SK-N-SH treated with all-trans-retinoic acid at 6 μM for 48 hours (cell line): ENCODE data around the gene ESR2.

Source experiments
- ATAC-seq: fragments of 200-7000 bp; cut with Tn5 transposase; 3 replicates; pipeline ENCODE4 v1.9.1; 2020; ENCODE audit warnings: mild to moderate bottlenecking, moderate library complexity
- ARNTL ChIP-seq: fragments of 450-650 bp; formaldehyde crosslinking; IDR thresholded peaks from 2 replicates; pipeline ENCODE4 v1.5.0; 2020; ENCODE audit warnings: low read depth, mild to moderate bottlenecking, moderate library complexity, borderline replicate concordance
- BACH2 ChIP-seq: fragments of 250-450 bp; sonication (Bioruptor Pico); IDR thresholded peaks from 2 replicates; pipeline ENCODE4 v1.9.0; 2021; ENCODE audit warnings: mild to moderate bottlenecking, borderline replicate concordance
- CSDC2 ChIP-seq: fragments of 250-450 bp; sonication (Bioruptor Pico); IDR thresholded peaks from 2 replicates; pipeline ENCODE4 v1.5.0; 2020; ENCODE audit warnings: mild to moderate bottlenecking, moderate library complexity
- ESRRG ChIP-seq: fragments of 250-450 bp; sonication (Bioruptor Pico); IDR thresholded peaks from 2 replicates; pipeline ENCODE4 v1.6.1; 2021; ENCODE audit warnings: mild to moderate bottlenecking
- GLIS3 ChIP-seq: fragments of 250-450 bp; sonication (Bioruptor Pico); IDR thresholded peaks from 2 replicates; pipeline ENCODE4 v1.5.0; 2020; ENCODE audit warnings: mild to moderate bottlenecking, moderate library complexity
- ISL1 ChIP-seq: fragments of 250-450 bp; sonication (Bioruptor Pico); IDR thresholded peaks from 2 replicates; pipeline ENCODE4 v2.1.2; 2022; ENCODE audit warnings: mild to moderate bottlenecking, moderate library complexity
- OSR1 ChIP-seq: fragments of 250-450 bp; sonication (Bioruptor Pico); IDR thresholded peaks from 2 replicates; pipeline ENCODE4 v1.8.0; 2022; ENCODE audit warnings: moderate library complexity, mild to moderate bottlenecking, inconsistent platforms
- PATZ1 ChIP-seq: fragments of 250-450 bp; sonication (Bioruptor Pico); IDR thresholded peaks from 2 replicates; pipeline ENCODE4 v1.8.0; 2020; ENCODE audit warnings: mild to moderate bottlenecking, moderate library complexity, borderline replicate concordance
- PPARA ChIP-seq: fragments of 250-450 bp; sonication (Bioruptor Pico); IDR thresholded peaks from 2 replicates; pipeline ENCODE4 v1.5.0; 2020; ENCODE audit warnings: mild to moderate bottlenecking, borderline replicate concordance
- RARB ChIP-seq: fragments of 250-450 bp; sonication (Bioruptor Pico); IDR thresholded peaks from 2 replicates; pipeline ENCODE4 v1.8.0; 2021; ENCODE audit warnings: mild to moderate bottlenecking, moderate library complexity
- SNAI2 ChIP-seq: fragments of 250-450 bp; sonication (Bioruptor Pico); IDR thresholded peaks from 2 replicates; pipeline ENCODE4 v1.5.0; 2020; ENCODE audit warnings: mild to moderate bottlenecking, moderate library complexity
- TCF4 ChIP-seq: fragments of 250-450 bp; sonication (Bioruptor Pico); IDR thresholded peaks from 2 replicates; pipeline ENCODE4 v1.8.0; 2021; ENCODE audit warnings: mild to moderate bottlenecking, moderate library complexity, borderline replicate concordance
- TOX ChIP-seq: fragments of 250-450 bp; sonication (Bioruptor Pico); IDR thresholded peaks from 2 replicates; pipeline ENCODE4 v1.8.0; 2021; ENCODE audit warnings: mild to moderate bottlenecking, moderate library complexity, borderline replicate concordance
- TSHZ2 ChIP-seq: fragments of 250-450 bp; sonication (Bioruptor Pico); IDR thresholded peaks from 2 replicates; pipeline ENCODE4 v1.5.0; 2020; ENCODE audit warnings: mild to moderate bottlenecking, moderate library complexity
- ZC3H10 ChIP-seq: fragments of 250-450 bp; sonication (Bioruptor Pico); IDR thresholded peaks from 2 replicates; pipeline ENCODE4 v1.5.1; 2021; ENCODE audit warnings: mild to moderate bottlenecking, moderate library complexity
- ZFP3 ChIP-seq: fragments of 250-450 bp; sonication (Bioruptor Pico); IDR thresholded peaks from 2 replicates; pipeline ENCODE4 v1.5.0; 2020; ENCODE audit warnings: mild to moderate bottlenecking, moderate library complexity
- ZFP30 ChIP-seq: fragments of 450-650 bp; formaldehyde crosslinking; IDR thresholded peaks from 2 replicates; pipeline ENCODE4 v1.5.0; 2022; ENCODE audit warnings: mild to moderate bottlenecking, moderate library complexity
- ZNF565 ChIP-seq: fragments of 450-650 bp; formaldehyde crosslinking; conservative IDR thresholded peaks from 2 replicates; pipeline ENCODE4 v1.5.0; 2020; ENCODE audit warnings: low read depth, mild to moderate bottlenecking, moderate library complexity
- ZNF70 ChIP-seq: fragments of 450-650 bp; formaldehyde crosslinking; IDR thresholded peaks from 2 replicates; pipeline ENCODE4 v1.5.0; 2020; ENCODE audit warnings: mild to moderate bottlenecking, moderate library complexity
- ZNF8 ChIP-seq: fragments of 450-650 bp; formaldehyde crosslinking; IDR thresholded peaks from 2 replicates; pipeline ENCODE4 v1.5.0; 2020; ENCODE audit warnings: mild to moderate bottlenecking, moderate library complexity
- TF ChIP-seq, protein P1 (sequence below): fragments of 250-450 bp; sonication (Bioruptor Pico); IDR thresholded peaks from 2 replicates; pipeline ENCODE4 v1.5.1; 2021; ENCODE audit warnings: mild to moderate bottlenecking, moderate library complexity
- TF ChIP-seq, protein P2 (sequence below): fragments of 250-450 bp; sonication (Bioruptor Pico); IDR thresholded peaks from 2 replicates; pipeline ENCODE4 v1.8.0; 2021; ENCODE audit warnings: low read depth, mild to moderate bottlenecking, moderate library complexity, borderline replicate concordance

ESR2 gene

DNA sequence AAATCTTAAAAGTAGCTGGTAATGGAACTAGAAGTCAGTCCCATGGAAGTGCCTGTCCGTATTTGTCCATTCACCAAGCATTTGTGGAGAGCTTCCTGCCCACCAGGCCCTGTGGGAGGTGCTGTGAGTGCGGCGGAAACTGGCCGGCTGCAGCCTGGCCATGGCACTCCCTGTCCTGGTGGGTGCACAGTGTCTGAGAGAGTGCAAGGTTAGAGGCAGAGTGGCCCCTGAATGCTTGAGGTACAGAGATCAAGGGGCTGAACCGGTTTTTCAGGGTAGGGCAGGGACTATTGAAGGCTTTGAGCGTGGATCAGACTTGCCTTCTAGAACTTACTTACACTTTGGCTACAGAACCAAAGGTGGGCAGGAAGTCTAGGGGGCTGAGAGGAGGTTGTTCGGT, 92.9 kb downstream of the ESR2 start:
- ATAC-seq = no peak

GRCh38 chr14:64200170-64200569, 94.0 kb downstream of the ESR2 start:
- ATAC-seq = no peak
- TF ChIP-seq ARNTL = no peak
- TF ChIP-seq, protein P1, sequence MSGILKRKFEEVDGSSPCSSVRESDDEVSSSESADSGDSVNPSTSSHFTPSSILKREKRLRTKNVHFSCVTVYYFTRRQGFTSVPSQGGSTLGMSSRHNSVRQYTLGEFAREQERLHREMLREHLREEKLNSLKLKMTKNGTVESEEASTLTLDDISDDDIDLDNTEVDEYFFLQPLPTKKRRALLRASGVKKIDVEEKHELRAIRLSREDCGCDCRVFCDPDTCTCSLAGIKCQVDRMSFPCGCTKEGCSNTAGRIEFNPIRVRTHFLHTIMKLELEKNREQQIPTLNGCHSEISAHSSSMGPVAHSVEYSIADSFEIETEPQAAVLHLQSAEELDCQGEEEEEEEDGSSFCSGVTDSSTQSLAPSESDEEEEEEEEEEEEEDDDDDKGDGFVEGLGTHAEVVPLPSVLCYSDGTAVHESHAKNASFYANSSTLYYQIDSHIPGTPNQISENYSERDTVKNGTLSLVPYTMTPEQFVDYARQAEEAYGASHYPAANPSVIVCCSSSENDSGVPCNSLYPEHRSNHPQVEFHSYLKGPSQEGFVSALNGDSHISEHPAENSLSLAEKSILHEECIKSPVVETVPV = no peak
- TF ChIP-seq ESRRG (CRISPR knock-in tag) = no peak
- TF ChIP-seq CSDC2 = no peak
- no peak for TF ChIP-seq OSR1 (CRISPR knock-in tag)

More for the DNA sequence above, 92.9 kb downstream of the ESR2 start:
- TF ChIP-seq ZFP3 (no peak), TSHZ2 (no peak), BACH2 (CRISPR knock-in tag) (no peak), TCF4 (CRISPR knock-in tag) (no peak), ARNTL (no peak), RARB (CRISPR knock-in tag) (no peak), CSDC2 (no peak), GLIS3 (CRISPR knock-in tag) (no peak), ZNF565 (CRISPR knock-in tag) (no peak), ZNF8 (no peak), ESRRG (CRISPR knock-in tag) (no peak), TOX (CRISPR knock-in tag) (no peak), ZFP30 (no peak), ISL1 (no peak), PATZ1 (CRISPR knock-in tag) (no peak), PPARA (CRISPR knock-in tag) (no peak), ZNF70 (CRISPR knock-in tag) (no peak), ZC3H10 (CRISPR knock-in tag) (no peak)
- TF ChIP-seq, protein P2, sequence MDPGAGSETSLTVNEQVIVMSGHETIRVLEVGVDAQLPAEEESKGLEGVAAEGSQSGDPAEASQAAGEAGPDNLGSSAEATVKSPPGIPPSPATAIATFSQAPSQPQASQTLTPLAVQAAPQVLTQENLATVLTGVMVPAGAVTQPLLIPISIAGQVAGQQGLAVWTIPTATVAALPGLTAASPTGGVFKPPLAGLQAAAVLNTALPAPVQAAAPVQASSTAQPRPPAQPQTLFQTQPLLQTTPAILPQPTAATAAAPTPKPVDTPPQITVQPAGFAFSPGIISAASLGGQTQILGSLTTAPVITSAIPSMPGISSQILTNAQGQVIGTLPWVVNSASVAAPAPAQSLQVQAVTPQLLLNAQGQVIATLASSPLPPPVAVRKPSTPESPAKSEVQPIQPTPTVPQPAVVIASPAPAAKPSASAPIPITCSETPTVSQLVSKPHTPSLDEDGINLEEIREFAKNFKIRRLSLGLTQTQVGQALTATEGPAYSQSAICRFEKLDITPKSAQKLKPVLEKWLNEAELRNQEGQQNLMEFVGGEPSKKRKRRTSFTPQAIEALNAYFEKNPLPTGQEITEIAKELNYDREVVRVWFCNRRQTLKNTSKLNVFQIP (CRISPR knock-in tag) = no peak
- TF ChIP-seq, protein P1 = no peak

- TF ChIP-seq GLIS3 (CRISPR knock-in tag) (no peak), TCF4 (CRISPR knock-in tag) (no peak), PPARA (CRISPR knock-in tag) (no peak), ZFP30 (no peak), ZC3H10 (CRISPR knock-in tag) (no peak), ESRRG (CRISPR knock-in tag) (no peak), TOX (CRISPR knock-in tag) (no peak), OSR1 (CRISPR knock-in tag) (no peak), ISL1 (no peak), CSDC2 (no peak), RARB (CRISPR knock-in tag) (no peak), ZNF565 (CRISPR knock-in tag) (no peak), ARNTL (no peak), SNAI2 (CRISPR knock-in tag) (no peak), BACH2 (CRISPR knock-in tag) (no peak), TSHZ2 (no peak)
- TF ChIP-seq, protein P2 (CRISPR knock-in tag) = no peak
- no peak for ATAC-seq
Measured at GRCh38 chr14:64198486-64198885, 95.7 kb downstream of the ESR2 start.
